Measurements from ENCODE around the gene PCBD1. TPM values are rescaled to one million over a fixed set of nuclear protein-coding genes. Genes with fewer than 3 reads are reported as not detected.
A peak's percentile ranks its signal among the peaks of the same experiment; 100 is the strongest.

PCBD1 gene
- total RNA-seq, 2 donors from 2014 or later: 8.1 TPM

DNA sequence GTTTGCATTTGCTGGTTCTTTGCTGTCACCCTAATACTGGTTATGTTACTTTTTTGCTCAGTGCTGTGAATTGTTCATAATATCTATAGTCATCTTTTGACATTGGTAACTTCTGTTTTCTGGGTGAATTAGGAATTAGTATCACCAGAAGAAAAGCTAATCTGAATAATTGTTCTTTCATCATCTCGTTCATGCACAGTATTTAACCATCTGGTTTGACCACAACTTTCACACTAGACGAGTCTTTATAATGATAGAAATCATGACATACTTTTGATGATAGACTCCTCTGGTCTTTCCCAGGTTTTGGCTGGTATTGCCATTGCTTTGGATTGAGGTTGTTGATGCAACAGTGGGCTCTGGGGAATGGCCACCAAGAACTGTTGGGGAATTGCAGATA, 47.5 kb downstream of the PCBD1 start:
- Mint-ChIP-seq H3K36me3 (ENCODE audit: low read depth) (peaks cover 23% of the 10 kb centered on the region), H3K4me1 (peaks cover 9% of the 10 kb centered on the region)
- no peak for ATAC-seq

DNA sequence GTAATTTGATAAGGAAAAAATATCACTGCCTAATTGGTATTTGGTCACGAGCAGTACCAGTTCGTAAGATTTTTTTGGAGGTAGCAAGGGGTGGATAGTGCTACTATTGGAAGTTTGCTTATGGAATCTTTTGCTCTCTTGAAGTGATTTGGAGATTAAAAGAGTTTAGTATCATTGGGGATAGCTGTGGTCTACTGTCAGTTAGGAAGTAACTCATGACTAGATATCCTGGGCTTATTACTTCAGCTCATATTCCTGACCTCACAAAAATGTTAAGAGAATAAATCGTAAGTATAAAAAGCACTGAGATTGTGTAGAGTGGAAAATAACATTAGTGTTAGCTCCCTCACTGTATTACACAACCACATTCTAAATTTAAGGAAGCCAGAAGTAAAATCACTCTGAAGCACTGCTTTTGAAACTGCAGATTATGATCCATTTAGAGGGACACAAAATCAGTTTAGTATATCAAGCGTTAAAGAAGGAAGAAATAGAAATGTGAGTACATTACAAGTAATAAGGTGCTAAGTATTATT, 50.0 kb downstream of the PCBD1 start:
- Mint-ChIP-seq H3K27me3 (no peaks in the 10 kb centered on the region), H3K36me3 (ENCODE audit: low read depth) (peaks cover 21% of the 10 kb centered on the region), H3K4me3 (no peak overlapping the region), H3K27ac (no peak overlapping the region), H3K4me1 (peaks cover 11% of the 10 kb centered on the region)
- H3K9me3 ChIP-seq (ENCODE audit: control insufficient read depth, low read length, poor library complexity, severe bottlenecking): no peaks in the 10 kb centered on the region
- no peak for ATAC-seq
- DNase-seq: no peak

More for the DNA sequence above, 47.5 kb downstream of the PCBD1 start:
- no peak for DNase-seq
- Mint-ChIP-seq H3K4me3 (no peak overlapping the region), H3K27ac (no peak overlapping the region), H3K27me3 (no peaks in the 10 kb centered on the region)
- H3K9me3 ChIP-seq (ENCODE audit: control insufficient read depth, low read length, poor library complexity, severe bottlenecking): no peaks in the 10 kb centered on the region

DNA sequence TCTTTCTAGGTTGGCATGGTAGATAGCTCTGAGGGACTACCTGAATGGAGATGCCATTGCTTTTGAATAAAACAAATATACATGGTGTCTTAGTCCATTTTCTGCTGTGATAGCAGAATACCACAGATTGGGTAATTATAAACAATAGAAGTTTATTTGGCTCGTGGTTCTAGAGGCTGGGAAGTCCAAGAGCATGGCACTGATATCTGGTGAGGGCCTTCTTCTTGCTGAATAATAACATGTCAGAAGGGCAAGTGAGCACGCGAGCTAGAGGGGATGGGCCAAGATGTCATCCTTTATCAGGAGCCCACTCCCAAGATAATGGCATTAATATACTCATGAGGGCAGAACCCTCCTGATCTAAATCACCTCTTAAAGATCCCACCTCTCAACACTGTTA, 50.7 kb downstream of the PCBD1 start:
- Mint-ChIP-seq H3K4me1 (peaks cover 15% of the 10 kb centered on the region), H3K4me3 (no peak overlapping the region), H3K27me3 (no peaks in the 10 kb centered on the region), H3K27ac (no peak overlapping the region), H3K36me3 (ENCODE audit: low read depth) (peaks cover 16% of the 10 kb centered on the region)
- ATAC-seq (no peak), DNase-seq (no peak)
- H3K9me3 ChIP-seq (ENCODE audit: control insufficient read depth, low read length, poor library complexity, severe bottlenecking): no peaks in the 10 kb centered on the region

DNA sequence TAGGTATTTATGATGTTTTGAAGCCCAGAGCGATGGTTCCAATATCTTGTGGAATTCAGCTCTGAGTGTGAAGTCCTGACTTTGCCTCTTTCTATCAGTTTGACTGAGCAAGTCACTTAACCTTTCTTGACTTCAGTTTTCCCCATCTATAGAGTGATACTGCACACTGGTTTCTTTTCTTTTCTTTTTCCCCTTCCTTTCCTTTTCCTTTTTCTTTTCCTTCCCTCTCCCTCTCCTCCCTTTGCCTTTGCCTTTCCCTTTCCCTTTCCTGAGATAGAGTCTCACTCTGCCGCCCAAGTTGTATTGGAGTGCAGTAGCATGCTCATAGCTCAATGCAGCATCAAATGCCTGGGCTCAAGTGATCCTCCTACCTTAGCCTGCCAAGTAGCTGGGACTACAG, 52.0 kb downstream of the PCBD1 start:
- H3K27ac Mint-ChIP-seq: peak overlapping the region; percentile 51
- H3K36me3 Mint-ChIP-seq (ENCODE audit: low read depth): peaks cover 13% of the 10 kb centered on the region
- ATAC-seq (no peak), DNase-seq (no peak)
- H3K4me3 Mint-ChIP-seq: no peak overlapping the region
- no peaks in the 10 kb centered on the region for H3K27me3 Mint-ChIP-seq
- peaks cover 13% of the 10 kb centered on the region for H3K4me1 Mint-ChIP-seq
- no peaks in the 10 kb centered on the region for H3K9me3 ChIP-seq (ENCODE audit: control insufficient read depth, low read length, poor library complexity, severe bottlenecking)

DNA sequence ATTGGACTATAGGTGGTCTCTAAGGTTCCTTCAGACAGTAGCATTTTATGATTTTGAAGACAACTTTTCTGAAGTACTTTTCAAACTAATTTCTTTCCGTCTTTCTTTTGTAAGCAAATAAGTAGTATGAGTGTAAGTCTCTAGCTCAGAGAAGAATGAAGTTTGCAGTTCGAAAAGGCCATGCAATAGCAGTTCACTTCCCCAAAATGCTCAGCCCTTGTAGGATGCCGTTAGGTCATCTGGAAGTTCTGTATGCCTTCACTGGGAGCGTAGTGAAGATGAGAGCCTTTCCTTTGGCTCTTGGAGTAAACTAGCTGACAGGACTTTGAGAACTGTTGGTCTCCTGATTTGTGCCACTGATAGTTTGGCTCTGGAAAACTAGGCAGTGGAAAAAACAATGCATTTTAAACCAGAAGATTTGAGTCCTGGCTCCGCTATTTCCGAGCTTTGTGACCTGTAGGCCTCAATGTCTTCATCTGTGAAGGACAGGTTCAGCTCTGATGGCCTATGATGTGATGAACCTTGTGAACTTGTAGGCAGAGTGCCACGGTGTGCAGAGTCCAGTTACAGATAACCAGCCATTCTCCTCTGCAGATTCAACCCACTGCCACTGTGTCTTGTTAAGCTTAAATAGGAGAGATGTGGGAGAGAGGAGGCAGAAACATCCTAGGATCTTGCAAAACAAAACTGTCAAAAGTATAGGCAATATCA, 53.8 kb downstream of the PCBD1 start:
- ATAC-seq (no peak), DNase-seq (no peak)
- Mint-ChIP-seq H3K27me3 (no peaks in the 10 kb centered on the region), H3K36me3 (ENCODE audit: low read depth) (peaks cover 15% of the 10 kb centered on the region), H3K4me1 (peaks cover 17% of the 10 kb centered on the region), H3K27ac (no peak overlapping the region), H3K4me3 (no peak overlapping the region)
- H3K9me3 ChIP-seq (ENCODE audit: control insufficient read depth, low read length, poor library complexity, severe bottlenecking): no peaks in the 10 kb centered on the region

DNA sequence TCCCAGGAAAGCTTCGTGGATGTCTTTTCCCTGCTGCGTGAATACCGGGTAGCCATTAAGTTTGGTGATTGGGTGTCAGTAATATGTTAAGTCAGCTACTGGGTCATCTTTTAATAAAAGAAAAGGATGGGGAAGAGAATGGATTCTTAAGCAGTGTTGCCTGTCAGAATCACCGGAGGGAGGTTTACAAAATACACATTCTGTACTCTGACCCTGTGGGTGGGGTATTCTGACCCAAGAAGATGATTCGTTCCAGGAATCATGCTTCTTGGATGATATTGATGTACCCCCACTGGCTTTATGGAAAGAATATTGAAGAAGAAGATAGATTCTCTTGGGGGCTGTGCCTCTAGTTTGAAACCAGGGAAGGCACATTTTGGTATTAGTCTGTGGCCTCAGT, 54.3 kb downstream of the PCBD1 start:
- no peaks in the 10 kb centered on the region for H3K9me3 ChIP-seq (ENCODE audit: control insufficient read depth, low read length, poor library complexity, severe bottlenecking)
- Mint-ChIP-seq H3K4me3 (no peak overlapping the region), H3K36me3 (ENCODE audit: low read depth) (peaks cover 15% of the 10 kb centered on the region), H3K4me1 (peaks cover 18% of the 10 kb centered on the region), H3K27me3 (no peaks in the 10 kb centered on the region), H3K27ac (no peak overlapping the region)
- ATAC-seq: no peak
- DNase-seq: no peak

DNA sequence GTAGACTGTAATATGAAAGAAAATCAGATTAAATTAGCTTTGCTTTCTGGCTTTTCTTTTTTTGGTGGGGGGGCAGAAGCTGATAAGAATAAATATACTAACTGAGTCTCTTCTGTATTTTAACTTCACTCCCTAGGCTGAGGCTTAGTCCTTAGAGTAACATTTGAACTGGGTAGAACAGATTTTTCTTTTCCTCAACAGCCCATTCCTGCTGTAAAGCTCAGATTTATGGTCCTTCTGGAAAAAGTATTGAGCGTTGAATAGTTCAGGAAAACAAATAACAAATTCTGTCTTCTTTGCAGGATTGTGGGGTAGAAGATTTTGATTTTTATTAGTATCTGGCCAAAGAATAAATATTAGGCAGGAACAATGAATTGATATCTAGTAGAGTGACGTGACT, 54.8 kb downstream of the PCBD1 start:
- Mint-ChIP-seq H3K4me3 (no peak overlapping the region), H3K36me3 (ENCODE audit: low read depth) (peaks cover 15% of the 10 kb centered on the region), H3K27me3 (no peaks in the 10 kb centered on the region), H3K27ac (no peak overlapping the region), H3K4me1 (peaks cover 19% of the 10 kb centered on the region)
- H3K9me3 ChIP-seq (ENCODE audit: control insufficient read depth, low read length, poor library complexity, severe bottlenecking): no peaks in the 10 kb centered on the region
- ATAC-seq (no peak), DNase-seq (no peak)

Other genes with a start within 250 kb of the PCBD1 start
- not detected for gene ADAMTS14, start 216.1 kb downstream of the PCBD1 start, total RNA-seq
- not detected for gene TBATA, start 103.2 kb downstream of the PCBD1 start, total RNA-seq
- 10 to 100 TPM; 21.5 to 22.8 TPM for gene SGPL1, start 72.6 kb downstream of the PCBD1 start, total RNA-seq